Esophagus squamous epithelium (tissue), 5 donors: ENCODE data around the gene PARD6B. TPM values are rescaled to one million over a fixed set of nuclear protein-coding genes. Genes with fewer than 3 reads are reported as not detected.
A peak's percentile ranks its signal among the peaks of the same experiment; 100 is the strongest.
"Not testable (repeated sequence)": the region's sequence is repeated elsewhere in the genome, so short reads cannot be mapped to it uniquely, and the experiment has no call there.

Experiments
- DNase-seq: peaks from one replicate; lab custom pipeline; 2025; lab: John Stamatoyannopoulos, UW
- H3K27ac ChIP-seq, 4 donors: fragments of 200-600 bp; sonication (generic); one replicate each; pipeline ENCODE4 v1.5.1; 2016 to 2019; ENCODE audit warnings: mild to moderate bottlenecking in 1 of 4
- H3K27me3 ChIP-seq, 4 donors: fragments of 200-600 bp; sonication (generic); 1 replicate in 3 of 4; 2 replicates in 1 of 4; pipeline versions ENCODE4 v1.5.1 to v1.6.0; 2017 to 2021; ENCODE audit warnings: antibody characterized with exemption in 1 of 4
- H3K36me3 ChIP-seq, 3 donors: fragments of 200-600 bp; sonication (generic); one replicate each; pipeline ENCODE4 v1.5.1; 2016 to 2019
- H3K4me1 ChIP-seq, 3 donors: fragments of 200-600 bp; sonication (generic); one replicate each; pipeline ENCODE4 v1.5.1; 2017 to 2019
- H3K4me3 ChIP-seq, 4 donors: fragments of 200-600 bp; sonication (generic); 1 replicate in 3 of 4; 2 replicates in 1 of 4; pipeline ENCODE4 v1.5.1; 2016 to 2019; ENCODE audit warnings: mild to moderate bottlenecking in 2 of 4, moderate library complexity in 1 of 4
- H3K9me3 ChIP-seq, 3 donors: fragments of 200-600 bp; sonication (generic); one replicate each; pipeline ENCODE4 v1.5.1; 2016 to 2019
- POLR2A ChIP-seq, 4 donors: fragments of 450-650 bp; IDR thresholded peaks; one replicate each; pipeline ENCODE4 v1.6.1; 2017; ENCODE audit warnings: antibody characterized with exemption in 4 of 4, mild to moderate bottlenecking in 4 of 4, moderate library complexity in 3 of 4
- WGBS, 2 donors: methylation state at CpG; one replicate each; pipeline ENCODE4 v1.1.5; 2018; 5-methylcytosine and 5-hydroxymethylcytosine counted together
- intact Hi-C: fragments of 100-400 bp; cut with DNase I; formaldehyde crosslinking; loops from one replicate; pipeline ENCODE4 v1.15.0; 2022
- total RNA-seq, 4 donors: library from RNA; depleted of rRNA; stranded (reverse); fragments of >200 nt; gene quantifications; one replicate each; pipeline ENCODE4 v1.1.0, GENCODE V29; 2016
- TF ChIP-seq, protein P1 (sequence below), 6 experiments: fragments of 450-650 bp in 4 of 6; fragments of 200-600 bp in 2 of 6; sonication (generic) in 2 of 6; IDR thresholded peaks; one replicate each; pipeline ENCODE4 v1.5.1; 2016 to 2019; ENCODE audit warnings: antibody characterized with exemption in 6 of 6, mild to moderate bottlenecking in 4 of 6, moderate library complexity in 4 of 6
- donor health status: DM: yes; HTN: yes; CAD: no.

PARD6B gene
- total RNA-seq, 4 donors from 2014 or later: 4.7 to 6.5 (median 5.3) TPM

DNA sequence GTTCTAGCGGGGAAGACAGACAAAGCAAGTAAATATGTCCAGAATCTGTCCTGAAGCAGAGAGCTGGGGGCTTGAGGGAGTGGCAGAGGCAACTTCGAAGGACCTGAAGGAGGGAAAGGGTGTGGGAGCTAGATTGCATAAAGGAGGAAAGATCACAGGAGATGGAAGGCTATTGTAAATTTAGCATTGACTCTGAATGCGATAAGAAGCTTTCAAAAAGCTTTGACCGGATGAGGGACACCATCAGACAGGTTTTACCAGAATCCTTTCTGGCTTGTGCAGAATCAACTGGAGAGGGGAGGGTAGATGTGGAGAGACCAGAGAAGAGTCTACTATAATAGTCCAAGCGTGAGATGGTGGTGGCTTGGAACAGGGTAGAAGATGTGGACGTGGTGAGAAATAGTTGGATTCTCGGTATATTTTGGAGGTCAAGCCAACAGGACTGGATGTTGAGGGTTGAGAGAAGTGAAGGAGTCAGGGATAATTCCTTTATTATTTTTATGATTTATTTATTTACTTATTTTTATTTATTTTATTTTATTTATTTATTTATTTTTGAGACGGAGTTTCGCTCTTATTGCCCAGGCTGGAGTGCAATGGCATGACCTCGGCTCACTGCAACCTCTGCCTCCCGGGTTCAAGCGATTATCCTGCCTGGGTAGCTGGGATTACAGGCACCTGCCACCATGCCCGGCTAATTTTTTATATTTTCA lies 20.1 kb upstream of the PARD6B start:
- TF ChIP-seq POLR2A (IDR thresholded peaks at IDR 0.05): no peak
- TF ChIP-seq, protein P1, sequence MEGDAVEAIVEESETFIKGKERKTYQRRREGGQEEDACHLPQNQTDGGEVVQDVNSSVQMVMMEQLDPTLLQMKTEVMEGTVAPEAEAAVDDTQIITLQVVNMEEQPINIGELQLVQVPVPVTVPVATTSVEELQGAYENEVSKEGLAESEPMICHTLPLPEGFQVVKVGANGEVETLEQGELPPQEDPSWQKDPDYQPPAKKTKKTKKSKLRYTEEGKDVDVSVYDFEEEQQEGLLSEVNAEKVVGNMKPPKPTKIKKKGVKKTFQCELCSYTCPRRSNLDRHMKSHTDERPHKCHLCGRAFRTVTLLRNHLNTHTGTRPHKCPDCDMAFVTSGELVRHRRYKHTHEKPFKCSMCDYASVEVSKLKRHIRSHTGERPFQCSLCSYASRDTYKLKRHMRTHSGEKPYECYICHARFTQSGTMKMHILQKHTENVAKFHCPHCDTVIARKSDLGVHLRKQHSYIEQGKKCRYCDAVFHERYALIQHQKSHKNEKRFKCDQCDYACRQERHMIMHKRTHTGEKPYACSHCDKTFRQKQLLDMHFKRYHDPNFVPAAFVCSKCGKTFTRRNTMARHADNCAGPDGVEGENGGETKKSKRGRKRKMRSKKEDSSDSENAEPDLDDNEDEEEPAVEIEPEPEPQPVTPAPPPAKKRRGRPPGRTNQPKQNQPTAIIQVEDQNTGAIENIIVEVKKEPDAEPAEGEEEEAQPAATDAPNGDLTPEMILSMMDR (IDR thresholded peaks at IDR 0.05): no peak
- H3K4me1 ChIP-seq: peaks cover 0 to 19% (median 0%) of the 10 kb centered on the region in 3 donors
- intact Hi-C loops: no loop called here
- DNase-seq: no peak
- peaks cover 0 to 10% (median 0%) of the 10 kb centered on the region in 4 donors for H3K27me3 ChIP-seq
- WGBS, 2 donors: 85 to 88% methylated on average over 10 to 13 of the region's 13 CpGs
- H3K4me3 ChIP-seq: no peak overlapping the region
- no peaks in the 10 kb centered on the region for H3K36me3 ChIP-seq
- H3K9me3 ChIP-seq: no peaks in the 10 kb centered on the region
- H3K27ac ChIP-seq: no peak overlapping the region

DNA sequence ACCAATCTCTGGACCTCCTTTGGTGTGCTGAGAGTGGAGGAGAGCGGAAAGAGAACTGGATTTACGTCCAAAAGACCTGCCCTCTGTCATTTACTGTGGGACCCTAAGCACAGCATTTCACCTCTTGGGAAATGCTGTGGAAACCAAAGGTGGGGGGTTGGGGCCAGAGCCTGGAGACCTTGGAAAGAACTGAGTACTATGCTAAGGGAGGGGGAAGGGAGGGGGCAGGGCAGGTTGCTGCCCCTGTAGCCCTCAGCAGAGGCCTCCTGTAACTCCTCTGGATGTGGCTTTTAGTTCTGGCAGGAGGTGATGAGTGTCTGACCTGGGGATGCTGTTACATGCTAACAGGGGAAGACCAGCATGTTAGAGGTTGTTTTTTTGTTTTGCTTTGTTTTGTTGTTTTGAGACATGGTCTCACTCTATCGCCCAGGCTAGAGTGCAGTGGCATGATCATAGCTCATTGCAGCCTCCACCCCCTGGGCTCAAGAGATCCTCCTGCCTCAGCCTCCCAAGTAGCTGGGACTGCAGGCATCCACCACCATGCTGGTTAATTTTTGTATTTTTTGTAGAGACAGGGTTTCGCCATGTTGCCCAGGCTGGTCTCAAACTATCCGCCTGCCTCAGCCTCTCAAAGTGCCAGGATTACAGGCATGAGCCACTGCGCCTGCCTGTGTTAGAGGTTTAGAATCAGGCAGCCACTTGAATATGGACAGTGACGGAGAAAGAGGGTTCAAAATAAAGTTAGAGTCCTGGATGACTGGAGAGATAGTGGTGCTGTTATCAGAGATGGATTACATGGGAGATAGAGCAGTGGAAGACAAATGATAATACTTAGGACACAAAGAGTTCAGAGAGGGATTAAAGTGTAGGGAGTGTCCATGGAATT lies 18.4 kb upstream of the PARD6B start:
- TF ChIP-seq, protein P1 (IDR thresholded peaks at IDR 0.05): no peak
- no peak for TF ChIP-seq POLR2A (IDR thresholded peaks at IDR 0.05)
- intact Hi-C loops: no loop called here
- peaks cover 0 to 8% (median 0%) of the 10 kb centered on the region in 4 donors for H3K27me3 ChIP-seq
- H3K36me3 ChIP-seq: no peaks in the 10 kb centered on the region
- no peak overlapping the region for H3K4me3 ChIP-seq
- 87 to 89% methylated on average over 3 to 6 of the region's 7 CpGs for WGBS, 2 donors
- H3K27ac ChIP-seq: no peak overlapping the region
- H3K4me1 ChIP-seq: peaks cover 0 to 26% (median 0%) of the 10 kb centered on the region in 3 donors
- H3K9me3 ChIP-seq: no peaks in the 10 kb centered on the region
- DNase-seq: no peak

DNA sequence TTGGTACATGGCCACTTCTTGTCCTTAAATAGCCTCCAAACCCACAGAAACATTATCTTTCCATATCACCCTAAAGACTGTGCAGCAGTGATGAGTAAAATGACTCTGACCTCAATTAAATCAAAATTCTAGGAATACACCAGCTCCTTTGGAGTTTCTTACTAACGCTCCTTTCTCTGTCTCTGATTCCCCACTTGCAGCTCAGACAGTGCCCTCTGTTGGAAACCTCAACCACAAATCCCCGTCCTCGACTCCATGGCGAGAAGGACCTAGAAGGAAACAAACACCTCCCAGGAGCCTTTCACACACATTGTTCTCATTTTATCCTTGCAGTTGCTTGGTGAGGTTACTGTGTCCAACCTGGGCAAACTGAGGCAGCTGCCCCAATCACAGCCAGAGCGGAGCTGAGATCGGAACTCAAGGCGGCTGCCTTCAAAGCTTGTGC lies 17.7 kb upstream of the PARD6B start:
- intact Hi-C loops: no loop called here
- no peak overlapping the region for H3K27ac ChIP-seq
- no peak overlapping the region for H3K4me3 ChIP-seq
- DNase-seq: no peak
- H3K27me3 ChIP-seq: peaks cover 0 to 8% (median 0%) of the 10 kb centered on the region in 4 donors
- no peaks in the 10 kb centered on the region for H3K9me3 ChIP-seq
- H3K4me1 ChIP-seq: peaks cover 0 to 26% (median 0%) of the 10 kb centered on the region in 3 donors
- TF ChIP-seq, protein P1 (IDR thresholded peaks at IDR 0.05): peak in 3 of 6 experiments; percentile 13 to 28 (median 22)
- TF ChIP-seq POLR2A (IDR thresholded peaks at IDR 0.05): no peak
- H3K36me3 ChIP-seq: no peaks in the 10 kb centered on the region
- 68% methylated on average over 7 of the region's 7 CpGs for WGBS, 2 donors

DNA sequence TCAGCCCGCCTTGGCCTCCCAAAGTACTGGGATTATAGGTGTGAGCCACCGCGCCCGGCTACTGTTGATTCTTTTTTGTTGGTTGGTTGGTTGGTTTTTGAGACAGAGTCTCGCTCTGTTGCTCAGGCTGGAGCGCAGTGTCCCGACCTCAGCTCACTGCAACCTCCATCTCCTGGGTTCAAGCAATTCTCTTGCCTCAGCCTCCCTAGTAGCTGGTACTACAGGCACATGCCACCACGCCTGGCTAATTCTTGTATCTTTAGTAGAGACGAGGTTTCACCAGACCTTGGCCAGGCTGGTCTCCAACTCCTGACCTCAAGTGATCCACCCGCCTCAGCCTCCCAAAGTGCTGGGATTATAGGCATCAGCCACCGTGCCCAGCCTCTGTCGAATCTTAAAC lies 17.0 kb upstream of the PARD6B start:
- intact Hi-C loops, H3K27me3 ChIP-seq, H3K36me3 ChIP-seq, H3K9me3 ChIP-seq, H3K4me3 ChIP-seq, DNase-seq, H3K27ac ChIP-seq: not testable (repeated sequence)
- WGBS, 2 donors: 88 to 89% methylated on average over 10 to 12 of the region's 12 CpGs
- peaks cover 0 to 26% (median 0%) of the 10 kb centered on the region in 3 donors for H3K4me1 ChIP-seq

DNA sequence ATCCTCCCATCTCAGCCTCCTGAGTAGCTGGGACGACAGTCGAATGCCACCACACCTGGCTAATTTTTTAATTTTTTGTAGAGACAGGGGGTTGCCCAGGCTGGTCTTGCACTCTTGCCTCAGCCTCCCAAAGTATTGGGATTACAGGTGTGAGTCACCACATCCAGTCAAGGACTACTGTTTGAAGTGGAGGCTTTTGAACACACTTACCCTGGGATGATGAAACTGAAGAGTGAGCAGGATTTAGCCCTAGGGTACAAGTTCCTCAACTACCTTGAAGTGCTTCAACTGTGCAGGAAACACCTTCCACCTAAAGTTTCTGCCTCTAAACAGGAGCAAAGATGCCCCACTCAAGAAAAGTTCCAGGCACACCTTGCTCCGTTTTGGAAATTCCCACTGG lies 15.7 kb upstream of the PARD6B start:
- H3K27ac ChIP-seq: no peak overlapping the region
- H3K27me3 ChIP-seq: peaks cover 0 to 8% (median 0%) of the 10 kb centered on the region in 4 donors
- TF ChIP-seq, protein P1 (IDR thresholded peaks at IDR 0.05): no peak
- no peak for TF ChIP-seq POLR2A (IDR thresholded peaks at IDR 0.05)
- H3K9me3 ChIP-seq: no peaks in the 10 kb centered on the region
- H3K36me3 ChIP-seq: no peaks in the 10 kb centered on the region
- intact Hi-C loops: no loop called here
- DNase-seq: no peak
- H3K4me1 ChIP-seq: peaks cover 0 to 20% (median 0%) of the 10 kb centered on the region in 3 donors
- H3K4me3 ChIP-seq: no peak overlapping the region
- 34 to 58% methylated on average over 3 of the region's 3 CpGs for WGBS, 2 donors
